H1 (cell line): ENCODE results near the gene HOXB5. TPM values are rescaled to one million over a fixed set of nuclear protein-coding genes. Genes with fewer than 3 reads are reported as not detected.
A peak's percentile ranks its signal among the peaks of the same experiment; 100 is the strongest.

Source experiments
- CTCF ChIA-PET: fragments of 300-600 bp; sonication (Branson Sonifier 250); formaldehyde crosslinking; loops from one replicate; lab custom pipeline; 2021; ENCODE audit not compliant: partially characterized antibody; lab: Charles Lee
- POLR2A ChIA-PET: fragments of 300-600 bp; sonication (Branson Sonifier 250); formaldehyde crosslinking; loops from one replicate; lab custom pipeline; 2021; ENCODE audit warnings: inconsistent platforms; ENCODE audit not compliant: partially characterized antibody; lab: Charles Lee
- DNase-seq, 2 experiments: peaks; one replicate each; pipeline versions ENCODE4 v3.0.0 to v3.0.0-alpha.2; 2010 to 2022; ENCODE audit warnings: low spot score in 2 of 2, low read depth in 1 of 2, mixed read lengths in 1 of 2
- FAIRE-seq: peaks from 2 replicates; lab custom pipeline; 2011; peaks lifted over from hg19 to GRCh38; lab: Jason Lieb, UNC
- H2AFZ ChIP-seq: 2 replicates; pipeline ENCODE4 v1.8.1; 2012; ENCODE audit warnings: low read length, inconsistent platforms
- H2AK5ac ChIP-seq: 2 replicates; pipeline ENCODE4 v1.6.1; 2013; ENCODE audit warnings: low read depth, low read length
- H2BK120ac ChIP-seq: replicated peaks from 2 replicates; pipeline ENCODE3; 2013; ENCODE audit warnings: low read depth, low read length, inconsistent platforms
- H2BK12ac ChIP-seq: 2 replicates; pipeline ENCODE4 v1.6.1; 2013; ENCODE audit warnings: low read depth, low read length
- H2BK15ac ChIP-seq: 2 replicates; pipeline ENCODE4 v1.6.1; 2013; ENCODE audit warnings: low read length
- H2BK20ac ChIP-seq: 2 replicates; pipeline ENCODE4 v1.6.1; 2013; ENCODE audit warnings: low read length
- H2BK5ac ChIP-seq: 2 replicates; pipeline ENCODE4 v1.6.1; 2013; ENCODE audit warnings: low read depth, low read length
- H3K14ac ChIP-seq: 2 replicates; pipeline ENCODE4 v1.6.1; 2013; ENCODE audit warnings: inconsistent platforms; ENCODE audit not compliant: insufficient read length
- H3K18ac ChIP-seq: 2 replicates; pipeline ENCODE4 v1.6.1; 2013; ENCODE audit warnings: low read length; ENCODE audit errors: extremely low read depth
- H3K23ac ChIP-seq: 2 replicates; pipeline ENCODE4 v1.6.1; 2013; ENCODE audit warnings: inconsistent platforms; ENCODE audit not compliant: insufficient read length
- H3K23me2 ChIP-seq: 2 replicates; pipeline ENCODE4 v1.6.1; 2013; ENCODE audit warnings: low read depth, low read length
- H3K27ac ChIP-seq: 2 replicates; pipeline ENCODE4 v1.6.1; 2011; ENCODE audit warnings: low read depth, low read length, inconsistent platforms
- H3K27me3 ChIP-seq, 4 experiments: replicated peaks in 1 of 4; 1 replicate in 1 of 4; 2 replicates in 3 of 4; pipeline versions ENCODE4 v1.6.1 to v1.8.1; 2011 to 2013; ENCODE audit warnings: low read length in 3 of 4, mild to moderate bottlenecking in 3 of 4, inconsistent platforms in 2 of 4, mixed read lengths in 2 of 4, moderate library complexity in 1 of 4; ENCODE audit not compliant: control insufficient read depth in 3 of 4, insufficient read depth in 3 of 4; ENCODE audit errors: extremely low read depth in 1 of 4
- H3K36me3 ChIP-seq, 4 experiments: 2 replicates each; pipeline versions ENCODE4 v1.6.1 to v1.8.1; 2011 to 2013; ENCODE audit warnings: mild to moderate bottlenecking in 4 of 4, low read length in 3 of 4, moderate library complexity in 2 of 4, control low read depth in 1 of 4, inconsistent platforms in 1 of 4; ENCODE audit not compliant: insufficient read depth in 4 of 4, control insufficient read depth in 2 of 4
- H3K4ac ChIP-seq: replicated peaks from 2 replicates; pipeline ENCODE3; 2013; ENCODE audit warnings: low read length, low read depth, mixed read lengths, inconsistent platforms; ENCODE audit not compliant: insufficient read length
- H3K4me1 ChIP-seq, 4 experiments: replicated peaks in 1 of 4; 1 replicate in 1 of 4; 2 replicates in 3 of 4; pipeline versions ENCODE4 v1.6.1 to v1.8.1; 2011 to 2013; ENCODE audit warnings: low read length in 3 of 4, inconsistent platforms in 2 of 4, mixed read lengths in 1 of 4; ENCODE audit not compliant: insufficient read depth in 4 of 4, control insufficient read depth in 3 of 4
- H3K4me2 ChIP-seq, 2 experiments: 2 replicates each; pipeline versions ENCODE4 v1.6.1 to v1.8.1; 2011 to 2013; ENCODE audit warnings: low read depth in 2 of 2, low read length in 2 of 2, control low read depth in 1 of 2, inconsistent platforms in 1 of 2, mild to moderate bottlenecking in 1 of 2; ENCODE audit not compliant: insufficient read depth in 1 of 2
- H3K4me3 ChIP-seq, 4 experiments: fragments of 200-600, 300-600 bp in 1 of 4; sonication (generic), shearing (Covaris generic), sonication (Bioruptor Twin) in 1 of 4; 2 replicates each; pipeline versions ENCODE4 v1.5.1 to v1.8.1; 2011 to 2016; ENCODE audit warnings: low read length in 4 of 4, low read depth in 3 of 4, control low read depth in 2 of 4, inconsistent platforms in 2 of 4, mild to moderate bottlenecking in 2 of 4, mixed read lengths in 1 of 4, moderate library complexity in 1 of 4; ENCODE audit not compliant: insufficient read depth in 2 of 4; ENCODE audit errors: extremely low read depth in 1 of 4
- H3K56ac ChIP-seq: replicated peaks from 2 replicates; pipeline ENCODE3; 2013; ENCODE audit warnings: low read depth, mild to moderate bottlenecking, mixed read lengths, low read length, inconsistent platforms; ENCODE audit not compliant: insufficient read length
- H3K79me1 ChIP-seq: 2 replicates; pipeline ENCODE4 v1.6.1; 2013; ENCODE audit warnings: low read depth, low read length, control low read depth
- H3K79me2 ChIP-seq, 2 experiments: 2 replicates each; pipeline versions ENCODE4 v1.6.1 to v1.8.1; 2012 to 2013; ENCODE audit warnings: low read length in 2 of 2, mild to moderate bottlenecking in 2 of 2, inconsistent platforms in 1 of 2; ENCODE audit not compliant: insufficient read depth in 2 of 2, control insufficient read depth in 1 of 2
- H3K9ac ChIP-seq, 4 experiments: replicated peaks in 1 of 4; 1 replicate in 1 of 4; 2 replicates in 3 of 4; pipeline versions ENCODE4 v1.6.1 to v1.8.1; 2011 to 2013; ENCODE audit warnings: low read depth in 3 of 4, low read length in 3 of 4, control low read depth in 2 of 4, mild to moderate bottlenecking in 2 of 4, moderate library complexity in 2 of 4, inconsistent platforms in 1 of 4; ENCODE audit errors: extremely low read depth in 1 of 4
- H3K9me3 ChIP-seq, 2 experiments: 2 replicates each; pipeline versions ENCODE4 v1.6.1 to v1.8.1; 2012 to 2013; ENCODE audit warnings: mild to moderate bottlenecking in 2 of 2, moderate library complexity in 2 of 2, control low read depth in 1 of 2, inconsistent platforms in 1 of 2, low read depth in 1 of 2, low read length in 1 of 2, mixed read lengths in 1 of 2; ENCODE audit not compliant: insufficient read depth in 2 of 2
- H4K20me1 ChIP-seq, 2 experiments: replicated peaks in 1 of 2; 2 replicates each; pipeline versions ENCODE3 to v1.8.1; 2011 to 2013; ENCODE audit warnings: inconsistent platforms in 2 of 2, low read length in 2 of 2, mild to moderate bottlenecking in 1 of 2; ENCODE audit not compliant: insufficient read depth in 2 of 2, control insufficient read depth in 1 of 2
- H4K5ac ChIP-seq: 2 replicates; pipeline ENCODE4 v1.6.1; 2013; ENCODE audit warnings: low read length, low read depth, mixed read lengths, inconsistent platforms; ENCODE audit not compliant: insufficient read length
- H4K8ac ChIP-seq: 2 replicates; pipeline ENCODE4 v1.8.0; 2013; ENCODE audit warnings: mild to moderate bottlenecking, moderate library complexity, low read length, inconsistent platforms; ENCODE audit not compliant: insufficient read depth; ENCODE audit errors: extremely low read depth
- H4K91ac ChIP-seq: replicated peaks from 2 replicates; pipeline ENCODE3; 2013; ENCODE audit warnings: low read length, mixed read lengths, inconsistent platforms; ENCODE audit not compliant: insufficient read length
- CBX5 ChIP-seq: fragments of 300-800, 300-1000 bp; sonication (generic); IDR thresholded peaks from 2 replicates; pipeline ENCODE4 v1.7.1; 2016; ENCODE audit warnings: antibody characterized with exemption, low read length, low read depth
- CEBPB ChIP-seq: IDR thresholded peaks from 2 replicates; pipeline ENCODE4 v1.6.1; 2012; ENCODE audit warnings: low read depth, low read length
- CHD2 ChIP-seq: IDR thresholded peaks from 2 replicates; pipeline ENCODE4 v1.6.1; 2012; ENCODE audit warnings: low read length, improper control_type of control experiment
- EZH2 ChIP-seq: fragments of 200-600 bp; sonication (generic); IDR thresholded peaks from 2 replicates; pipeline ENCODE4 v1.7.1; 2012; ENCODE audit warnings: low read depth, mild to moderate bottlenecking, moderate library complexity, low read length, inconsistent platforms; ENCODE audit not compliant: severe bottlenecking
- NRF1 ChIP-seq: IDR thresholded peaks from 2 replicates; pipeline ENCODE4 v1.6.1; 2011; ENCODE audit warnings: mild to moderate bottlenecking, low read depth, low read length, improper control_type of control experiment
- POLR2AphosphoS5 ChIP-seq: IDR thresholded peaks from 2 replicates; pipeline ENCODE4 v1.6.1; 2011; ENCODE audit warnings: low read depth, low read length
- RNF2 ChIP-seq: fragments of 200-900, 300-1000 bp; sonication (generic); IDR thresholded peaks from 2 replicates; pipeline ENCODE4 v1.7.1; 2016; ENCODE audit warnings: borderline replicate concordance, low read depth, mild to moderate bottlenecking, antibody characterized with exemption, low read length; ENCODE audit not compliant: poor library complexity, severe bottlenecking; ENCODE audit errors: missing control alignments
- SAP30 ChIP-seq: fragments of 300-600 bp; sonication (generic); IDR thresholded peaks from 2 replicates; pipeline ENCODE4 v1.7.1; 2012; ENCODE audit warnings: low read length, moderate library complexity, mild to moderate bottlenecking, inconsistent platforms; ENCODE audit not compliant: insufficient read depth, insufficient replicate concordance
- TAF7 ChIP-seq: optimal IDR thresholded peaks from 2 replicates; pipeline ENCODE3; 2011; ENCODE audit warnings: low read depth, mild to moderate bottlenecking, inconsistent platforms, low read length, moderate library complexity, borderline replicate concordance
- WGBS, 2 experiments: shearing (Covaris generic) in 1 of 2; methylation state at CpG; one replicate each; pipeline versions ENCODE4 v1.1.6 to v1.1.7; 2013 to 2015; ENCODE audit warnings: low lambda C conversion rate in 2 of 2, mixed read lengths in 2 of 2, inconsistent platforms in 1 of 2, low coverage in 1 of 2, missing lambda C conversion rate in 1 of 2; ENCODE audit not compliant: insufficient replicate concordance in 2 of 2, insufficient coverage in 1 of 2, insufficient read length in 1 of 2; ENCODE audit errors: extremely low coverage in 1 of 2, missing lambda C conversion rate in 1 of 2; 5-methylcytosine and 5-hydroxymethylcytosine counted together
- polyA plus RNA-seq, 7 experiments: library from polyadenylated mRNA; depleted of rRNA in 3 of 7; stranded (reverse) in 5 of 7; unstranded in 2 of 7; fragments of >200 nt in 5 of 7; fragments of 200-250 nt in 2 of 7; gene quantifications; 1 replicate in 5 of 7; 2 replicates in 1 of 7; 4 replicates in 1 of 7; pipeline versions ENCODE4 v1.2.1 to v1.2.3, GENCODE V29; 2011 to 2013; ENCODE audit warnings: missing spikeins in 2 of 7, mixed read lengths in 2 of 7
- total RNA-seq: library from RNA; stranded (reverse); fragmentation: NEBNext Ultra II Directional; extraction: Animal tissue kit (Norgen Biotek cat#: 25700); gene quantifications from 2 replicates; pipeline ENCODE4 v1.2.1, GENCODE V29; 2021

HOXB5 gene
- total and polyA plus RNA-seq, 2 of the 8 experiments (the other 6 are each of a cell fraction or from before 2014, with no cell fraction given) = not detected

- no peak overlapping the region for H3K56ac ChIP-seq
- no peaks in the 10 kb centered on the region for H3K79me1 ChIP-seq
- DNase-seq (no peak), FAIRE-seq (no peak)
- H3K9me3 ChIP-seq = no peaks in the 10 kb centered on the region
- peaks cover 90 to 100% (median 97%) of the 10 kb centered on the region in 4 experiments for H3K27me3 ChIP-seq
- no peak overlapping the region for H3K4me3 ChIP-seq
- H2BK120ac ChIP-seq = no peak overlapping the region
- H3K14ac ChIP-seq = no peak overlapping the region
- no peak overlapping the region for H4K5ac ChIP-seq
- no peak overlapping the region for H3K4ac ChIP-seq
- peak overlapping the region in 1 of 2 experiments; percentile 91; a peak in 1 of 4 replicates for H3K4me2 ChIP-seq
- no peak overlapping the region for H3K18ac ChIP-seq
- no peak overlapping the region for H3K9ac ChIP-seq
- H4K8ac ChIP-seq = no peak overlapping the region
- no peak overlapping the region for H2BK5ac ChIP-seq
- no peak overlapping the region for H2AK5ac ChIP-seq
- 38% methylated on average over 1 of the region's 1 CpG; no CpG with 5 or more reads in 1 of the 2 experiments for WGBS, 2 experiments
- no peaks in the 10 kb centered on the region for H3K79me2 ChIP-seq
- no peak overlapping the region for H3K27ac ChIP-seq
- CTCF ChIA-PET = interaction anchor here (1.1 to 2.0 kb wide), 2 partner anchors 73 to 96 kb away, joined by 3 to 10 read pairs; no protein-coding TSS in a partner anchor
- POLR2A ChIA-PET = interaction anchor here (0.7 to 1.0 kb wide), 2 partner anchors 53 to 424 kb away, joined by 3 to 4 read pairs; no protein-coding TSS in a partner anchor
- no peak overlapping the region for H2BK20ac ChIP-seq
- H4K91ac ChIP-seq = no peak overlapping the region
- peaks cover 8 to 16% of the 10 kb centered on the region in 2 experiments for H4K20me1 ChIP-seq
- 0 out of 2 replicates have a peak overlapping the region, but pooled peaks have one; percentile 30 for H2BK12ac ChIP-seq
- H3K23ac ChIP-seq = no peak overlapping the region
- H3K4me1 ChIP-seq = peaks cover 7 to 29% (median 13%) of the 10 kb centered on the region in 4 experiments
- H2AFZ ChIP-seq = no peak overlapping the region
- peak; percentile 62 for TF ChIP-seq RNF2
- TF ChIP-seq CEBPB = no peak
- TF ChIP-seq TAF7 = no peak
- TF ChIP-seq CHD2 = no peak
- TF ChIP-seq CBX5 = no peak
- TF ChIP-seq NRF1 = no peak
- peak; percentile 46 for TF ChIP-seq EZH2
- no peak for TF ChIP-seq SAP30
- no peak for TF ChIP-seq POLR2AphosphoS5
- peaks cover 0 to 3% (median 0%) of the 10 kb centered on the region in 4 experiments; a peak in 1 of 8 replicates for H3K36me3 ChIP-seq
- no peak overlapping the region for H2BK15ac ChIP-seq
- H3K23me2 ChIP-seq = no peaks in the 10 kb centered on the region; the same call in 1 of the 2 replicates
Measured at GRCh38 chr17:48545539-48545938, 48.0 kb downstream of the HOXB5 start.
